Natural killer cell (primary cell): ENCODE measurements around the gene ASAP2. TPM values are rescaled to one million over a fixed set of nuclear protein-coding genes. Genes with fewer than 3 reads are reported as not detected.

Experiments
- ATAC-seq, 3 donors: fragments of 150-1000 bp in 2 of 3; fragments of 200-7000 bp in 1 of 3; cut with Tn5 transposase; 1 replicate in 1 of 3; 2 replicates in 2 of 3; pipeline ENCODE4 v1.10.0; 2021; ENCODE audit warnings: mild to moderate bottlenecking in 2 of 3, moderate library complexity in 2 of 3
- DNase-seq, 2 donors: peaks; one replicate each; pipeline versions ENCODE4 v3.0.0 to v3.0.0-alpha.2; 2013 to 2021; ENCODE audit warnings: mixed read lengths in 1 of 2
- H3K27ac ChIP-seq: one replicate; pipeline ENCODE4 v1.5.1; 2013; ENCODE audit warnings: mild to moderate bottlenecking, low read length
- H3K27me3 ChIP-seq: one replicate; pipeline ENCODE4 v1.6.1; 2013; ENCODE audit warnings: low read length; ENCODE audit not compliant: control insufficient read depth, insufficient read depth
- H3K36me3 ChIP-seq: one replicate; pipeline ENCODE4 v1.6.1; 2013; ENCODE audit warnings: low read length; ENCODE audit not compliant: control insufficient read depth, insufficient read depth
- H3K4me1 ChIP-seq: one replicate; pipeline ENCODE4 v1.6.1; 2013; ENCODE audit warnings: low read length; ENCODE audit not compliant: control insufficient read depth, insufficient read depth
- H3K4me3 ChIP-seq: one replicate; pipeline ENCODE4 v1.5.1; 2013; ENCODE audit warnings: low read length
- H3K9me3 ChIP-seq: one replicate; pipeline ENCODE4 v1.6.1; 2013; ENCODE audit warnings: low read length; ENCODE audit not compliant: control insufficient read depth, insufficient read depth
- H3K27ac Mint-ChIP-seq, 2 donors: one replicate each; pipeline ENCODE4 v1.8.0; 2022; ENCODE audit warnings: mild to moderate bottlenecking in 2 of 2, mixed read lengths in 2 of 2, moderate library complexity in 1 of 2
- H3K27me3 Mint-ChIP-seq, 2 donors: one replicate each; pipeline ENCODE4 v1.8.0; 2022; ENCODE audit warnings: low read depth in 2 of 2, mixed read lengths in 2 of 2
- H3K36me3 Mint-ChIP-seq: one replicate; pipeline ENCODE4 v1.8.0; 2022; ENCODE audit warnings: mixed read lengths
- H3K4me1 Mint-ChIP-seq, 2 donors: one replicate each; pipeline ENCODE4 v1.8.0; 2022; ENCODE audit warnings: mixed read lengths in 2 of 2
- H3K4me3 Mint-ChIP-seq: one replicate; pipeline ENCODE4 v1.8.0; 2022; ENCODE audit warnings: mild to moderate bottlenecking, moderate library complexity, mixed read lengths
- H3K9me3 Mint-ChIP-seq, 2 donors: one replicate each; pipeline ENCODE4 v1.8.0; 2022; ENCODE audit warnings: mixed read lengths in 2 of 2
- WGBS: methylation state at CpG from one replicate; pipeline ENCODE4 v1.1.7; 2013; ENCODE audit warnings: missing lambda C conversion rate; ENCODE audit not compliant: insufficient coverage; 5-methylcytosine and 5-hydroxymethylcytosine counted together
- intact Hi-C: fragments of 100-400 bp; cut with micrococcal nuclease; formaldehyde crosslinking; loops from one replicate; pipeline ENCODE4 v1.14.2; 2022
- total RNA-seq, 4 donors: library from RNA; stranded (reverse); fragments of 120-200 nt in 1 of 4; gene quantifications; one replicate each; pipeline versions ENCODE4 v1.2.3 to v1.2.4, GENCODE V29; 2013 to 2022
- TF ChIP-seq, protein P1 (sequence below): fragments of 200-600 bp; IDR thresholded peaks from one replicate; pipeline ENCODE4 v1.8.0; 2022; ENCODE audit warnings: antibody characterized with exemption

ASAP2 gene
- total RNA-seq, 3 donors from 2014 or later (not counting 1 experiment from before 2014, with no cell fraction given), result 0.20 to 1.8 (median 0.60) TPM

DNA sequence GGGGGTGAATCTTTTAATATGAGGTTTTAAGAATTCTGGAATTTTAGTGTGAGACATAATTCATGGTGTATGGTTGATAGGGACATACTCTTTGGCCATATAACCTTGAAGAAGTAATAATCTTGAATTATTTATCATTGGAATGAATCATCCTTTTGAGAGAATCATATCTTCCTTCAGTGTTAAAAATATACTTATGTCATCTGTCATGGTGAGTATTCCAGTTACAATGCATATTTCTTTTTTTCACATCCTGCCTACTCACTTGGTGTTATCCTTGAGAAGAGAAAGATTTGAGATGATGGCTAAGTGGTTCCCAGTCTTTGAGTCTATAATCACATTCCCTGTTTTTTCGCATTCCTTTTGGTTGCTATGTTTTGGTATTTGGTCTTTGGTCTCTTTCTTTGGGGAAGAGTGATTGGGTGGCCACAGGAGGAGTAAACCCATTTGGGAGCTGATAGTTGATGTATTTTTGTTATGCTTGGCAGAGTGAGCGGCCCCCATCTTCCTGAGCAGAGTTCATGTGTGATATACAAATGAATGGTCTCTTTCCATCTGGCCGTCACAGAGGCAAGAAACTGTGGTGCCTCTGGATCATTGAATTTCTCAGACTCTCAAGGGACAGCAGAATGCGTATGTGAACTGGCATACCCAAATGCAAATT lies 21.6 kb downstream of the ASAP2 start:
- Mint-ChIP-seq H3K27me3 (peaks cover 32 to 35% of the 10 kb centered on the region in 2 donors), H3K4me3 (no peak overlapping the region), H3K36me3 (no peaks in the 10 kb centered on the region), H3K9me3 (no peaks in the 10 kb centered on the region), H3K4me1 (no peaks in the 10 kb centered on the region), H3K27ac (no peak overlapping the region)
- no peak overlapping the region for H3K4me3 ChIP-seq
- ATAC-seq (no peak), DNase-seq (no peak)
- no peaks in the 10 kb centered on the region for H3K9me3 ChIP-seq
- WGBS, result 88% methylated on average over 4 of the region's 4 CpGs
- intact Hi-C loops, result no loop called here
- H3K36me3 ChIP-seq, result no peaks in the 10 kb centered on the region
- no peak overlapping the region for H3K27ac ChIP-seq
- H3K4me1 ChIP-seq, result peaks cover 13% of the 10 kb centered on the region
- peaks cover 2% of the 10 kb centered on the region for H3K27me3 ChIP-seq
- TF ChIP-seq, protein P1, sequence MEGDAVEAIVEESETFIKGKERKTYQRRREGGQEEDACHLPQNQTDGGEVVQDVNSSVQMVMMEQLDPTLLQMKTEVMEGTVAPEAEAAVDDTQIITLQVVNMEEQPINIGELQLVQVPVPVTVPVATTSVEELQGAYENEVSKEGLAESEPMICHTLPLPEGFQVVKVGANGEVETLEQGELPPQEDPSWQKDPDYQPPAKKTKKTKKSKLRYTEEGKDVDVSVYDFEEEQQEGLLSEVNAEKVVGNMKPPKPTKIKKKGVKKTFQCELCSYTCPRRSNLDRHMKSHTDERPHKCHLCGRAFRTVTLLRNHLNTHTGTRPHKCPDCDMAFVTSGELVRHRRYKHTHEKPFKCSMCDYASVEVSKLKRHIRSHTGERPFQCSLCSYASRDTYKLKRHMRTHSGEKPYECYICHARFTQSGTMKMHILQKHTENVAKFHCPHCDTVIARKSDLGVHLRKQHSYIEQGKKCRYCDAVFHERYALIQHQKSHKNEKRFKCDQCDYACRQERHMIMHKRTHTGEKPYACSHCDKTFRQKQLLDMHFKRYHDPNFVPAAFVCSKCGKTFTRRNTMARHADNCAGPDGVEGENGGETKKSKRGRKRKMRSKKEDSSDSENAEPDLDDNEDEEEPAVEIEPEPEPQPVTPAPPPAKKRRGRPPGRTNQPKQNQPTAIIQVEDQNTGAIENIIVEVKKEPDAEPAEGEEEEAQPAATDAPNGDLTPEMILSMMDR, result no peak

DNA sequence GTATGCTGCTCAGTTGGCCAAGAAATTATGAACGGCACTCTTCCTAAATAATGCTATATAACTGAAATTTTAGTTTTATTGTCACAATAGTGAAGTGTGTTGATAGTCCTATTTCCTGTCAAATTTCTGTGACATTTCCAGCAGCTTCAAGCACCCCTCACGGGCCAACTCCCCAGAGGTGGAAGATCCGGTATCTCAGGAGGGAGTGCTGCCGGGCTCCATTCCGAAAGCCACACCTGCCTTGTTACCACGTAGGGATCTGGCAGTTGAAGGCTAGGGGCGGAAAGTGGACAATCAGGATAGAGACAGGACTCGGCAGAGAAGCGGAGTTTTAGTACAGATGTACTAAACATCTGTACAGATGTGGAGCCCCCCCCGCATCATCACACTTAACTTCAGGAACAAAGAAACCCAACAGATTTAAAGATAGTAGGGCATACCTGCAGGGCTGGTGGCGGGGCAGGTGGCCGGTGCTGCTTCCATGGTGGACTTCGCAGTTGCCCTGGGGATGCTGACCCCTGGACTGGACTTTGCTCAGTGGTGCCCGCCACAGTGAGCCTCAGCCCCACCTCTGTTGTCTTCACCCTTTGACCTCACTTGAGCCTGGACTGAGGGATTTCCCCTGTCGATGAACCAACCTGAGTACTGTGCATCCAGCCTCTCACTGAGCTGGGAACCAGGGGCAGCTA lies 22.3 kb downstream of the ASAP2 start:
- no peaks in the 10 kb centered on the region for H3K36me3 Mint-ChIP-seq
- H3K27ac Mint-ChIP-seq, result no peak overlapping the region
- Histone ChIP-seq H3K27ac (no peak overlapping the region), H3K36me3 (no peaks in the 10 kb centered on the region), H3K4me3 (no peak overlapping the region), H3K9me3 (no peaks in the 10 kb centered on the region), H3K4me1 (peaks cover 13% of the 10 kb centered on the region), H3K27me3 (peaks cover 2% of the 10 kb centered on the region)
- no peaks in the 10 kb centered on the region for H3K4me1 Mint-ChIP-seq
- ATAC-seq (no peak), DNase-seq (no peak)
- peaks cover 32 to 35% of the 10 kb centered on the region in 2 donors for H3K27me3 Mint-ChIP-seq
- TF ChIP-seq, protein P1, result no peak
- H3K9me3 Mint-ChIP-seq, result no peaks in the 10 kb centered on the region
- intact Hi-C loops, result no loop called here
- 92% methylated on average over 14 of the region's 15 CpGs for WGBS
- no peak overlapping the region for H3K4me3 Mint-ChIP-seq

DNA sequence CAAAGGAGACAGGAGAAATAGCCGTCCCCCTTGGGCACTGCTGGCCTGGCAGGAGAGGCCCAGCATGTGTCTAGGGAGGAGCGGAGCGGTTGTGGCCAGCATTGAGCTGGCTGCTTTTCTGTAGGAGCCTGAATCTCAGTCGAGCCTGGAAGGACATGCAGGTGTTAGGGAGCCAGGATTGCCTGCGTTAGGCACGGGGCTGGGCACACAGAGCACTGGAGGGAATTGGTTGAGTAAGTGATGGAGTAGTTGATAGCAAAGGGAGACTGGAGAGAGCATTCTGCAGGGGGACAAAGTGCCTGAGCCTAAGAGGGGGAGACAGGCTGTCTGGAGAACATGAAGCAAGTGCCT lies 22.8 kb downstream of the ASAP2 start:
- no peak overlapping the region for H3K27ac ChIP-seq
- WGBS, result 90% methylated on average over 6 of the region's 6 CpGs
- H3K27me3 Mint-ChIP-seq, result peaks cover 32 to 34% of the 10 kb centered on the region in 2 donors

More for the DNA sequence above, 22.8 kb downstream of the ASAP2 start:
- no peak overlapping the region for H3K4me3 ChIP-seq
- TF ChIP-seq, protein P1, result no peak
- no peaks in the 10 kb centered on the region for H3K9me3 Mint-ChIP-seq
- no peak for ATAC-seq
- H3K27me3 ChIP-seq, result peaks cover 2% of the 10 kb centered on the region
- H3K27ac Mint-ChIP-seq, result no peak overlapping the region
- no peaks in the 10 kb centered on the region for H3K9me3 ChIP-seq
- H3K36me3 Mint-ChIP-seq, result no peaks in the 10 kb centered on the region
- no peaks in the 10 kb centered on the region for H3K4me1 Mint-ChIP-seq
- DNase-seq, result no peak
- intact Hi-C loops, result no loop called here
- no peaks in the 10 kb centered on the region for H3K36me3 ChIP-seq
- peaks cover 18% of the 10 kb centered on the region for H3K4me1 ChIP-seq
- H3K4me3 Mint-ChIP-seq, result no peak overlapping the region
